K562 (cell line): ENCODE data around the gene MYL4. TPM values are rescaled to one million over a fixed set of nuclear protein-coding genes. Genes with fewer than 3 reads are reported as not detected.

Experiments
- ATAC-seq: fragments of 200-7000 bp; cut with Tn5 transposase; 3 replicates; pipeline ENCODE4 v1.9.1; 2020; ENCODE audit warnings: moderate library complexity
- BruUV-seq: library from RNA; stranded (reverse); fragments of 400-500 nt; replicated peaks from 2 replicates; lab custom pipeline; 2021; lab: Mats Ljungman, UMichigan
- CTCF ChIA-PET: fragments of 300-600 bp; formaldehyde crosslinking; extraction: SDS; loops from one replicate; lab custom pipeline; 2021; ENCODE audit warnings: low intra/inter-chr PET ratio; lab: Yijun Ruan, JAX
- POLR2A ChIA-PET: fragments of 300-600, 350-650 bp; sonication (Branson Sonifier 250); formaldehyde crosslinking; extraction: SDS; loops from one replicate; lab custom pipeline; 2021; ENCODE audit warnings: antibody characterized with exemption, inconsistent platforms; lab: Yijun Ruan, JAX
- DNase-seq, 4 experiments: peaks; one replicate each; pipeline versions ENCODE4 v3.0.0 to v3.0.0-alpha.2; 2011 to 2018; ENCODE audit warnings: low spot score in 3 of 4, mixed read lengths in 3 of 4; ENCODE audit errors: extremely low read depth in 1 of 4
- FAIRE-seq: peaks from 2 replicates; lab custom pipeline; 2011; peaks lifted over from hg19 to GRCh38; lab: Jason Lieb, UNC
- H2AFZ ChIP-seq: 2 replicates; pipeline ENCODE4 v1.6.0; 2011; ENCODE audit warnings: low read depth, low read length, control low read depth, inconsistent platforms
- H3K27ac ChIP-seq: fragments of 200-600 bp; 3 replicates; pipeline ENCODE4 v1.8.0; 2011; ENCODE audit warnings: low read depth, mild to moderate bottlenecking, control low read depth, inconsistent platforms, low read length, moderate library complexity, mixed read lengths; ENCODE audit errors: extremely low read depth
- H3K27me3 ChIP-seq, 2 experiments: fragments of 300-600 bp in 1 of 2; 2 replicates in 1 of 2; 3 replicates in 1 of 2; pipeline versions ENCODE4 v1.6.0 to v1.8.0; 2011; ENCODE audit warnings: inconsistent platforms in 2 of 2, low read length in 2 of 2, mild to moderate bottlenecking in 1 of 2, mixed read lengths in 1 of 2, moderate library complexity in 1 of 2; ENCODE audit not compliant: control insufficient read depth in 2 of 2, insufficient read depth in 2 of 2
- H3K36me3 ChIP-seq: fragments of 300-600 bp; 3 replicates; pipeline ENCODE4 v1.8.0; 2011; ENCODE audit warnings: mild to moderate bottlenecking, low read length, inconsistent platforms; ENCODE audit not compliant: control insufficient read depth, insufficient read depth
- H3K4me1 ChIP-seq, 2 experiments: fragments of 200-600 bp in 1 of 2; replicated peaks in 1 of 2; 2 replicates in 1 of 2; 3 replicates in 1 of 2; pipeline versions ENCODE4 v1.5.1 to v1.8.0; 2011; ENCODE audit warnings: inconsistent platforms in 2 of 2, low read length in 2 of 2, mild to moderate bottlenecking in 1 of 2, mixed read lengths in 1 of 2, moderate library complexity in 1 of 2; ENCODE audit not compliant: control insufficient read depth in 2 of 2, insufficient read depth in 2 of 2
- H3K4me2 ChIP-seq: 2 replicates; pipeline ENCODE4 v1.6.1; 2011; ENCODE audit warnings: low read length, control low read depth, inconsistent platforms, mixed read lengths; ENCODE audit not compliant: insufficient read depth
- H3K4me3 ChIP-seq: fragments of 200-600 bp; sonication (generic), shearing (Covaris generic); 2 replicates; pipeline ENCODE4 v1.5.1; 2016; ENCODE audit warnings: control low read depth, inconsistent platforms
- H3K79me2 ChIP-seq: fragments of 200-600 bp; 3 replicates; pipeline ENCODE4 v1.8.0; 2011; ENCODE audit warnings: low read length, inconsistent platforms; ENCODE audit not compliant: control insufficient read depth, insufficient read depth
- H3K9ac ChIP-seq, 2 experiments: 2 replicates each; pipeline versions ENCODE4 v1.6.0 to v1.6.1; 2011; ENCODE audit warnings: low read depth in 2 of 2, low read length in 2 of 2, control low read depth in 1 of 2, inconsistent platforms in 1 of 2, mild to moderate bottlenecking in 1 of 2, mixed read lengths in 1 of 2; ENCODE audit not compliant: insufficient read depth in 1 of 2
- H3K9me1 ChIP-seq: one replicate; pipeline ENCODE4 v1.6.0; 2011; ENCODE audit warnings: inconsistent platforms, mild to moderate bottlenecking, low read length, moderate library complexity; ENCODE audit not compliant: control insufficient read depth, insufficient read depth
- H3K9me3 ChIP-seq: replicated peaks from 2 replicates; pipeline ENCODE4 v1.5.1; 2011; ENCODE audit warnings: low read depth, low read length, inconsistent platforms; ENCODE audit not compliant: control insufficient read depth, insufficient read depth
- H4K20me1 ChIP-seq: replicated peaks from 2 replicates; pipeline ENCODE4 v1.6.1; 2011; ENCODE audit warnings: low read length, inconsistent platforms, mixed read lengths; ENCODE audit not compliant: control insufficient read depth, insufficient read depth
- BACH1 ChIP-seq: fragments of 200-800 bp; sonication (Bioruptor generic); IDR thresholded peaks from 2 replicates; pipeline ENCODE4 v1.6.1; 2016; ENCODE audit warnings: missing genetic modification characterization, missing compliant biosample characterization
- CXXC5 ChIP-seq: fragments of 250-450 bp; sonication (Bioruptor Pico); IDR thresholded peaks from 2 replicates; pipeline ENCODE4 v1.8.0; 2022; ENCODE audit warnings: inconsistent platforms, mild to moderate bottlenecking, moderate library complexity
- ELF2 ChIP-seq: fragments of 250-450 bp; sonication (Bioruptor Pico); IDR thresholded peaks from 2 replicates; pipeline ENCODE4 v1.5.0; 2021; ENCODE audit warnings: mild to moderate bottlenecking
- FOSL1 ChIP-seq: fragments of 200-800 bp; sonication (Bioruptor generic); conservative IDR thresholded peaks from 2 replicates; pipeline ENCODE4 v1.6.1; 2016; ENCODE audit warnings: missing genetic modification characterization, missing compliant biosample characterization
- HNRNPK ChIP-seq: fragments of 200-400 bp; formaldehyde crosslinking; IDR thresholded peaks from one replicate; pipeline ENCODE4 v1.6.1; 2018; ENCODE audit warnings: mild to moderate bottlenecking, low read depth, low read length; ENCODE audit not compliant: poor library complexity, severe bottlenecking
- ID3 ChIP-seq, 2 experiments: fragments of 250-450 bp in 1 of 2; fragments of 450-650 bp in 1 of 2; sonication (Bioruptor Pico) in 1 of 2; IDR thresholded peaks; 2 replicates each; pipeline versions ENCODE4 v1.6.1 to v1.8.0; 2016 to 2021; ENCODE audit warnings: mild to moderate bottlenecking in 2 of 2, moderate library complexity in 2 of 2, missing compliant biosample characterization in 1 of 2, missing genetic modification characterization in 1 of 2
- ZNF57 ChIP-seq: fragments of 450-650 bp; formaldehyde crosslinking; IDR thresholded peaks from 2 replicates; pipeline ENCODE4 v1.4.0; 2020; ENCODE audit warnings: mild to moderate bottlenecking, moderate library complexity
- WGBS: fragments of 100-300 bp; shearing (Covaris generic); methylation state at CpG from one replicate; pipeline ENCODE4 v1.1.6; 2016; ENCODE audit warnings: low coverage, mixed read lengths; ENCODE audit not compliant: insufficient coverage; ENCODE audit errors: missing lambda C conversion rate; 5-methylcytosine and 5-hydroxymethylcytosine counted together
- in situ Hi-C: fragments of 300-500 bp; cut with MboI; formaldehyde crosslinking; loops from 4 replicates; pipeline ENCODE4 v1.15.0; 2018; ENCODE audit warnings: inconsistent platforms, mixed read lengths
- intact Hi-C: fragments of 100-400 bp; cut with micrococcal nuclease; formaldehyde crosslinking; loops from 2 replicates; pipeline ENCODE4 v1.14.2; 2022
- polyA plus RNA-seq, 8 experiments: library from polyadenylated mRNA; depleted of rRNA in 4 of 8; stranded (reverse) in 5 of 8; unstranded in 3 of 8; fragments of >200 nt; fragmentation: Nextera tagmentation in 2 of 8; fragmentation: Illumina TruSeq in 1 of 8; extraction: Ambion mirVana in 2 of 8; extraction: Trizol in 1 of 8; gene quantifications; 2 replicates each; pipeline versions ENCODE4 v1.2.1 to v1.2.3, GENCODE V29; 2011 to 2014; ENCODE audit warnings: inconsistent platforms in 1 of 8, missing spikeins in 1 of 8
- total RNA-seq, 7 experiments: library from RNA; depleted of rRNA in 6 of 7; stranded (reverse); fragments of >200 nt in 6 of 7; fragmentation: Illumina TruSeq in 2 of 7; extraction: Trizol in 2 of 7; gene quantifications; 2 replicates each; pipeline versions ENCODE4 v1.2.1 to v1.2.3, GENCODE V29; 2011 to 2021; ENCODE audit warnings: low replicate concordance in 1 of 7
- TF ChIP-seq, protein P1 (sequence below): fragments of 250-450 bp; sonication (Bioruptor Pico); IDR thresholded peaks from 2 replicates; pipeline ENCODE4 v1.4.0; 2020; ENCODE audit warnings: mild to moderate bottlenecking, moderate library complexity

The MYL4 gene
- total and polyA plus RNA-seq, 9 of the 15 experiments (the other 6 are each of a cell fraction or from before 2014, with no cell fraction given): 117 to 423 (median 221) TPM

DNA sequence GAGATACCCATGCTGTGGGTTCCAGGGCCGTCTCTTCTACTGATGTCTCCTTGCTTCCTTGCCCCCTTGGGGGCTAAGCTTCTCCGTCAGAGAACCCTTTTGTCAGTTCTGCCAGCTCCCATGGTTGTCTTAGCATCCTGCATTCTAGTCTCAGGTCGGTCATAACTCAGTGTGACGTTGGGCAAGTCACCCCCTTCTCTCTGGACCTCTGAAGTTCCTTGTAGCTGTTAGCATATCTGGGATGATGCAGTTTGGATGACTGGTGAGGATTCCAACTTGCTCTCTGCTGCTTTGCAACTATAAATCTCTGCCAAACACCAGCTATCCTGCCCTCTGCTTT is 8.9 kb upstream of the MYL4 start:
- Histone ChIP-seq H3K36me3 (no peaks in the 10 kb centered on the region; the same call in 2 of the 3 replicates), H3K4me2 (no peak overlapping the region), H3K79me2 (no peaks in the 10 kb centered on the region), H3K4me3 (no peak overlapping the region), H3K27ac (no peak overlapping the region), H3K9me3 (no peaks in the 10 kb centered on the region), H2AFZ (peak overlapping the region; percentile 62), H3K4me1 (peaks cover 7 to 38% of the 10 kb centered on the region in 2 experiments), H3K9me1 (no peaks in the 10 kb centered on the region), H4K20me1 (no peaks in the 10 kb centered on the region), H3K27me3 (no peaks in the 10 kb centered on the region), H3K9ac (peak overlapping the region in 1 of 2 experiments; percentile 3; a peak in 1 of 4 replicates)
- ATAC-seq: no peak
- in situ Hi-C loops (no loop called here), intact Hi-C loops (no loop called here)
- ChIA-PET POLR2A (interaction anchor here (0.6 to 4.2 kb wide), 4 partner anchors 8 to 405 kb away, joined by 3 to 24 read pairs (median 6); partner anchors contain the start of genes CDC27 and MYL4), CTCF (no interaction called here)
- no peak for FAIRE-seq
- no TSS peak for BruUV-seq
- WGBS: 41% methylated on average over 4 of the region's 4 CpGs
- no peak for TF ChIP-seq ELF2 (CRISPR knock-in tag)
- no peak for TF ChIP-seq BACH1
- TF ChIP-seq HNRNPK: no peak
- no peak for TF ChIP-seq ID3 (CRISPR knock-in tag; IDR thresholded peaks at IDR 0.05)
- TF ChIP-seq ID3 (tag; IDR thresholded peaks at IDR 0.05): no peak
- TF ChIP-seq CXXC5 (CRISPR knock-in tag): no peak
- TF ChIP-seq ZNF57 (CRISPR knock-in tag): no peak
- TF ChIP-seq FOSL1 (tag): no peak
- TF ChIP-seq, protein P1, sequence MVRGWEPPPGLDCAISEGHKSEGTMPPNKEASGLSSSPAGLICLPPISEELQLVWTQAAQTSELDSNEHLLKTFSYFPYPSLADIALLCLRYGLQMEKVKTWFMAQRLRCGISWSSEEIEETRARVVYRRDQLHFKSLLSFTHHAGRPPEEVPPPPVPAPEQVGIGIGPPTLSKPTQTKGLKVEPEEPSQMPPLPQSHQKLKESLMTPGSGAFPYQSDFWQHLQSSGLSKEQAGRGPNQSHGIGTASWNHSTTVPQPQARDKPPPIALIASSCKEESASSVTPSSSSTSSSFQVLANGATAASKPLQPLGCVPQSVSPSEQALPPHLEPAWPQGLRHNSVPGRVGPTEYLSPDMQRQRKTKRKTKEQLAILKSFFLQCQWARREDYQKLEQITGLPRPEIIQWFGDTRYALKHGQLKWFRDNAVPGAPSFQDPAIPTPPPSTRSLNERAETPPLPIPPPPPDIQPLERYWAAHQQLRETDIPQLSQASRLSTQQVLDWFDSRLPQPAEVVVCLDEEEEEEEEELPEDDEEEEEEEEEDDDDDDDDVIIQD (CRISPR knock-in tag): no peak
- no peak for DNase-seq
